ENCODE measurements around the gene BRCC3. TPM values are rescaled to one million over a fixed set of nuclear protein-coding genes. Genes with fewer than 3 reads are reported as not detected.

Gene BRCC3
- total RNA-seq, 8 experiments from 2014 or later, result 8.5 to 27.3 (median 18.0) TPM

DNA sequence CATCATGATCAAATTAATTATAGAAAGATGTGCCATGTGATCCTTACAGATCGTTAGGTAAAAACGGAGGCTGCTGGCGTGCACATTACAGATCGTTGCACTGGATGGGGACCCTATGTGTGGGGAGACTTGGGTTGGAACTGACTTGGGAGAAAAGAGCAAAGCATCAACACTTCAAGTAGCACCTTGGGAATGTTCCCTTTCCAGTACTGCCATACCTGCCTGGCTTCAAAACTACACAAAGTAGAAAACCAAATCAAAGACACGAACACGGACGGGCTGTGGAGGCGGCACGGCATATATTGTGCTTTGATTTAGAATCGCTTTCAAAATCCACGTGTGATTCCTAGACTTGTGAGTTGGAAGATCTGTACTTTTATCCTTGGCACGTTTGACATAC lies 1.3 kb upstream of the BRCC3 start:
- 0 to 21% (median 0%) methylated on average over 2 to 10 of the region's 12 CpGs; no CpG with 5 or more reads in 4 of the 10 experiments for WGBS, 10 experiments
- in situ Hi-C loops (cut with MboI; ENCODE audit: low pct_unique_long_range_greater_than_20kb in 2 of 9, low sequenced_read_pairs in 9 of 9, unreplicated experiment in 9 of 9), result no loop called here
- Histone ChIP-seq H3K4me3 (peak overlapping the region; percentile 51 to 85 (median 67)), H3K4me1 (replicated peaks in 1 of 2) (peaks cover 0 to 5% of the 10 kb centered on the region in 2 donors), H3K27ac (no peak overlapping the region)
- no peak for ATAC-seq (replicated peaks in 6 of 8)

DNA sequence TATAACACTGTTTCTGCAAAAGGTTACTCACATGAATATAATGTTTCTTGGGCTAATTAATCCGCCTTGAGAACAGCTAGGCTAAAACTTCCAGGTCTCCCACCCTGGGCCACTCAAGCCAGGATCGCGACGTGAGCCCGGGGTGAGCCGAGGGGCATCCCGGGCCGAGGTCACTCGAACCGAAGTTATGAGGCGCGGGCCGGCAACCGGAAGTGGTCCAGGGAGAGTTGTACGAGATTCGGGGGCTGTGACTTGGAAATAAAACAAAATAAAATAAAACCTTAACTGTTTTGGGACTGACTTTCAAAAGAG lies 689 bp upstream of the BRCC3 start:
- H3K4me3 ChIP-seq, result peak overlapping the region; percentile 51 to 85 (median 67)
- H3K4me1 ChIP-seq (replicated peaks in 1 of 2), result peaks cover 0 to 5% of the 10 kb centered on the region in 2 donors
- WGBS, 10 experiments, result 0 to 40% methylated on average over 1 to 5 of the region's 16 CpGs; no CpG with 5 or more reads in 8 of the 10 experiments
- peak; percentile 5 to 10 (median 7) for ATAC-seq (replicated peaks in 6 of 8)
- peak overlapping the region in 1 of 2 donors; percentile 63 for H3K27ac ChIP-seq
- in situ Hi-C loops (cut with MboI; ENCODE audit: low pct_unique_long_range_greater_than_20kb in 2 of 9, low sequenced_read_pairs in 9 of 9, unreplicated experiment in 9 of 9), result no loop called here

DNA sequence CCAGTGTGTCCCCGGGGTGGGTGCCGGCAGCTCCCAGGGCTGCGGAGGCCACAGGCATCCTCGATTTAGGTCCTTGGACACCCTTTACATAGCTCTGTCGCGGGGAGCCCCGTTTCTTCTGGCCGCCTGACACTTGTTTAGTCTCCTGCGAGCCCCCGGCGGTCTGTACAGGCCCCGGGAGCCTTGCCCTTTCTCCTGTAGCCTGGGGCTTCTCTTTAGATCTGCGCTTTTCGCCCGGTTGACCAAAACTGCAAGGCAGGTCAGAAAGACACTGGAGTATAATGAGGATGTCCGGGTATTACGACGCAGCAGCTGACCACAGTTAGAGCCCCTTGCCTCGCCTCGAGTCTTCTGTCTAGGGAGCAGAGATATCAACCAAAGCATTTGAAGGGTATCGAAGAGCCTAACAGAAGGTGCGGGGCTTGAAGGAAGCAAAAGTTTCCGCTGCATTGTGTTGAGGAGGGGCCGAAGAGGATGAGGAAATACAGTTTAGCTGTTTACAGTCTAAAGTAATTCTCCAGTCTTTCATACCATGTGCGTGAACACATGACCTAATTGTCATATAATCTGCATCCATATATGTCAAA lies 479 bp downstream of the BRCC3 start:
- Histone ChIP-seq H3K27ac (peak overlapping the region; percentile 68 to 89), H3K4me3 (peak overlapping the region; percentile 51 to 85 (median 67)), H3K4me1 (replicated peaks in 1 of 2) (peaks cover 0 to 5% of the 10 kb centered on the region in 2 donors)
- peak in 2 of 8 experiments; percentile 5 to 9 for ATAC-seq (replicated peaks in 6 of 8)
- 0 to 10% (median 0%) methylated on average over 1 to 7 of the region's 25 CpGs; no CpG with 5 or more reads in 5 of the 10 experiments for WGBS, 10 experiments
- in situ Hi-C loops (cut with MboI; ENCODE audit: low pct_unique_long_range_greater_than_20kb in 2 of 9, low sequenced_read_pairs in 9 of 9, unreplicated experiment in 9 of 9), result no loop called here

DNA sequence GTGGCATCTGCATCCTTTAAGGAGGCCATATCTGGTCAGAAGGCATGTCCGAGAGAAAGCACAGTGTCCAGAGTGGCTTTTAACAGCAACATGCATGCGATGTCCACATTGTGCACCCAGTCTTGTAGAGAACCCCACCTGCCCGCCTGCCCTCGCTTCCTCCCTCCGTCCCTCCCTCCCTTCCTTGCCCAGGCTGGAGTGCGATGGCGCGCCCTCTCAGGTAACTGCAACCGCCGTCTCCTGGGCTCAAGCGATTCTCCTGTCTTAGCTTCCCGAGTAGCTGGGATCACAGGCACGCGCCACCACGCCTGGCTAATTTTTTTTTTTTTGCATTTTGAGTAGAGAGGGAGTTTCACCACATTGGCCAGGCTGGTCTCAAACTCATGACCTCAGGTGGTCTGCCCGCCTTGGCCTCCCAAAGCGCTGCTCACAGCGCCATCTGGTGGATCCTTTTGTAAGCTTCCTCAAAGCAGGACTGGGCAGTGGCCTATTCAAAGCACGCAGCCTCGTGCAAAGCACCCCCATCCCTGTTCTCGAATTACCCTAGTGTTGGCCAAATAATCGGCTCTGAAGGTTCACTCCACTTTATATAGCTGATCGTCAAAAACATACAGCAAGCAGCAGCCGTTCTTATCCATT lies 15.0 kb downstream of the BRCC3 start:
- Histone ChIP-seq H3K4me1 (replicated peaks in 1 of 2) (no peaks in the 10 kb centered on the region), H3K4me3 (no peak overlapping the region), H3K27ac (no peak overlapping the region)
- WGBS, 10 experiments, result 64 to 100% methylated on average over 1 to 13 of the region's 24 CpGs; no CpG with 5 or more reads in 8 of the 10 experiments
- in situ Hi-C loops (cut with MboI; ENCODE audit: low pct_unique_long_range_greater_than_20kb in 2 of 9, low sequenced_read_pairs in 9 of 9, unreplicated experiment in 9 of 9), result no loop called here
- ATAC-seq (replicated peaks in 6 of 8), result peak in 2 of 8 experiments; percentile 43 to 45

DNA sequence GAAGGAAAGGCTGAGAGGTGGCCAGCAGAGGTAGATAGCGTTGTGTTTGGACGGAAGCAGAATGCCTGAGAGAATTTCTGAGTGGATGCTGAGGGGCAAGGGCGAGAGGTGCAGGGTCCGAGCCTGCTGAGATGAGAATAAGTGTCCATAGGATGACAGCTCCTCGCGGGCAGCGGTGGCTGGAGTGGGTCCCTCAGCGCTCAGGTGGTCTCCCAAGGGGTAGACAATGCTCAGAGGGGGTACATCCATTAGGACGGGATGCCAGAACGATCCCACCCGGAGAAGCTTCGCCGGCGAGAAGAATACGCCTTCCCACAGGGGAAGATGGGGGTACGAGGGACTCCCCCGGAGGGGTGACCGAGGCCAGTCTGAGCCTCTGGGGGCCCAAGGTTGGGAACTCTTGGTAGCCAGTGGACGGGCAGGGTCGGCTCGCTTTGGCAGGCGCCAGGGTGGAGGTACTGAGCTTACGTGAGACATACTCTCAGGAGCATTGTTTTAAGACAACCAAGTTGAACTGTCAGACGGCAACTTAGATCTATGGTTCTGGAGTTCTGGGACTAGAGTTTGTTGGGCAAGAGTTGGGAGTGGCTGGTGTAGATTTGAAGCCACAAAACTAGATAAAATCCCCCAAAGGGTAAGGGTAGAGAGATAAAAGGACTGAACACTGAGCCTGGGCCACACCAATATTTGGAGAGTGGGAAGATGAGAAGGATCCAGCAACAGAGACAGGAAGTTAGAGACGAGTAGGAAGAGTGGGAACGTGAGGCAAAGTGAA lies 15.8 kb downstream of the BRCC3 start:
- WGBS, 10 experiments, result 62 to 100% (median 95%) methylated on average over 1 to 11 of the region's 26 CpGs; no CpG with 5 or more reads in 5 of the 10 experiments
- no peak for ATAC-seq (replicated peaks in 6 of 8)
- H3K4me3 ChIP-seq, result no peak overlapping the region
- in situ Hi-C loops (cut with MboI; ENCODE audit: low pct_unique_long_range_greater_than_20kb in 2 of 9, low sequenced_read_pairs in 9 of 9, unreplicated experiment in 9 of 9), result no loop called here
- no peak overlapping the region for H3K27ac ChIP-seq
- no peaks in the 10 kb centered on the region for H3K4me1 ChIP-seq (replicated peaks in 1 of 2)

DNA sequence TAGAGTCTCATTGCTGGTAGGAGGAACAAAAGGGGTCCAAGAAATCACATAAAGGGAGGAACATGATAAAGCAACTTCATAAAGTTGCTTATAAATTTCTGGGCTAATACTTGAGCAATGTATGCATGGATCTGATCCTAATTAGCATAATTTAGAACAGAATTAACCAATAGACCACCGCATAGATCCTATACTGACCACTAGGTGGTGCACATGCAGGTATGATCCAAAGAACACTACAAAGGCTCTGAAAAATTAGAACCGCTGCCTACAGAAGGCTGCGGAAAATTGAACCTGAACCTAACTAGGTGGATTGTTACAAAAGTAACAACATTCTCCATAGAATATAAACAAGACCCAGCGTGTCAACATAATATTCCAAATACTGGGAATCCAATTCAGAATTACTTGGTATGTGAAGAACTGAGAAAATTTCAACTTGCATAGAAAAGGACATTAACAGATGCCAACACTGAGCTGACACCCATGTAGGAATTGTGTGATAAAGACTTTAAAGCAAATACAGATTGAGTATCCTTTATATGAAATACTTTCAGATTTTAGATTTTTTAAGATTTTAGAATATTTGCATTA lies 23.3 kb downstream of the BRCC3 start:
- Histone ChIP-seq H3K27ac (no peak overlapping the region), H3K4me3 (no peak overlapping the region), H3K4me1 (replicated peaks in 1 of 2) (no peaks in the 10 kb centered on the region)
- 0 to 100% (median 68%) methylated on average over 1 to 4 of the region's 4 CpGs; no CpG with 5 or more reads in 3 of the 10 experiments for WGBS, 10 experiments
- peak in 3 of 8 experiments; percentile 34 to 47 (median 41) for ATAC-seq (replicated peaks in 6 of 8)
- in situ Hi-C loops (cut with MboI; ENCODE audit: low pct_unique_long_range_greater_than_20kb in 2 of 9, low sequenced_read_pairs in 9 of 9, unreplicated experiment in 9 of 9), result no loop called here

DNA sequence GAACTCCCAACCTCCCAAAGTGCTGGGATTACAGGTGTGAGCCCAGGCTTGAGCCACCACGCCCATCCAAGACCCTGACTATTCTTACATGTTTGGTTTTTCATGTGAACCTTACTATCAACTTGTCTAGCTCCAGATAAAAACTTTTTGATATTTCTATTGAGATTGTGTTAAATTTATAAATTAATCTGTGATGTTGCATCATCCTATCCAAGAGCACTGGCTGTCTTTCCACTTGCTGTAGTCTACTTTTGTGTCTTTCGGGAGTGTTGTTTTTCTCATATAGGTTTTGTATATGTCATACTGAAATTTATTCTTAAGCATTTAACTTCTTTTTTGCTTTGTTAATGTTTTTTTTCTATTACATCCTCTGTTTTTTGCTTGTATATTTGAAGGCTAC lies 34.6 kb downstream of the BRCC3 start:
- WGBS, 10 experiments, result 58 to 100% (median 100%) methylated on average over 1 to 2 of the region's 2 CpGs; no CpG with 5 or more reads in 2 of the 10 experiments
- H3K27ac ChIP-seq, result no peak overlapping the region
- ATAC-seq (replicated peaks in 6 of 8), result no peak
- in situ Hi-C loops (cut with MboI; ENCODE audit: low pct_unique_long_range_greater_than_20kb in 2 of 9, low sequenced_read_pairs in 9 of 9, unreplicated experiment in 9 of 9), result no loop called here
- H3K4me3 ChIP-seq, result no peak overlapping the region
- no peaks in the 10 kb centered on the region for H3K4me1 ChIP-seq (replicated peaks in 1 of 2)

DNA sequence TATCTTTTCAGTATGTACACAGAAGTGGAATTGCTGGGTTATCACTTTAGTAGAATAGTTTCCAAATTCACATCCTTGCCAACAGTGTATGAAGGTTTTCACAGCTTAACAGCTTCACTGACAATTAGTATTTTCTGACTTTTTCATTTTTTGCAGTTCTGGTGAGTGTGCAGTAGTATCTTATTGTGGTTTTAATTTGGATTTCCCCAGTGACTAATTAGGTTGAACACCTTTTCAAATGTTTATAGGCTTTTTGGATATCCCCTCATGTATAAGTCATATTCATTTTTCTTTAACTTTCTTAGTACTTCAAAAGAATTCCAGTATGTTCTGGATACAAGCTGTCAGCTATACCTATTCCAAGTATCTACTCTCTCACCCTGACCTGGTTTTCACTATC lies 37.1 kb downstream of the BRCC3 start:
- in situ Hi-C loops (cut with MboI; ENCODE audit: low pct_unique_long_range_greater_than_20kb in 2 of 9, low sequenced_read_pairs in 9 of 9, unreplicated experiment in 9 of 9), result no loop called here
- no peaks in the 10 kb centered on the region for H3K4me1 ChIP-seq (replicated peaks in 1 of 2)
- no peak for ATAC-seq (replicated peaks in 6 of 8)
- H3K4me3 ChIP-seq, result no peak overlapping the region
- H3K27ac ChIP-seq, result no peak overlapping the region

DNA sequence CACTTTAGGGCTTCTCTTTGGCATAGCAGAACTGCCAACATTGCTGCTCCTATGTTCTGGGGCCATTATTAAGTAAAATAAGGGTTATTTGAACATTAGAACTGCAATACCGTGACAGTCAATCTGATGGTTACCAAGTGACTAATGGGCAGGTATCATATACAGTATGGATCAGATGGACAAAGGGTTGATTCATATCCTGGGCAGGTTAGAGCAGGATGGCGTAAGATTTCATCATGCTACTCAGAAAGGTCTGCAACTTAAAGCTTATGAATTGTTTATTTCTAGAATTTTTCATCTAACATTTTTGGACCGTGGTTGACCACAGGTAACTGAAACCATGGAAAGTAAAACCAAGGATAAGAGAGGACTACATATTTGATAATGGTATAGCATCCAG lies 40.9 kb downstream of the BRCC3 start:
- no peak overlapping the region for H3K4me3 ChIP-seq
- in situ Hi-C loops (cut with MboI; ENCODE audit: low pct_unique_long_range_greater_than_20kb in 2 of 9, low sequenced_read_pairs in 9 of 9, unreplicated experiment in 9 of 9), result no loop called here
- no peaks in the 10 kb centered on the region for H3K4me1 ChIP-seq (replicated peaks in 1 of 2)
- ATAC-seq (replicated peaks in 6 of 8), result no peak
- H3K27ac ChIP-seq, result no peak overlapping the region
- 44 to 100% (median 85%) methylated on average over 1 to 3 of the region's 3 CpGs; no CpG with 5 or more reads in 3 of the 10 experiments for WGBS, 10 experiments

DNA sequence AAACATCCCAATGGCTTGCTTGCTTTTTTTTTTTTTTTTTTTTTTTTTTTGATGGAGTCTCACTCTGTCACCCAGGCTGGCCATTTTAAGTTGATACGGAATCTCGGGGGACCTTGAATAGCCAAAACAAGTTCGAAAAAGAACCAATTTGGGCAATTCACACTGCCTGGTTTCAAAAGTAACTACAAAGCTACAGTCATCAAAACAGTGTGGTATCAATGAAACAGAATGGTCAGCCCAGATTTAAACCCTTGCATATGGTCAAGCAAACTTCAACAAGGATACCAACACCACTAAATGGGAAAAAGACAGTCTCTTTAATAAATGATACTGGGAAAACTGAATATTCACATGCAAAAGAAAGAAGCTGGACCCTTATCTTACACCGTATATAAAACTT lies 41.8 kb downstream of the BRCC3 start:
- Histone ChIP-seq H3K4me1 (replicated peaks in 1 of 2) (no peaks in the 10 kb centered on the region), H3K27ac (no peak overlapping the region), H3K4me3 (no peak overlapping the region)
- no peak for ATAC-seq (replicated peaks in 6 of 8)
- in situ Hi-C loops (cut with MboI; ENCODE audit: low pct_unique_long_range_greater_than_20kb in 2 of 9, low sequenced_read_pairs in 9 of 9, unreplicated experiment in 9 of 9), result no loop called here
- 30 to 100% (median 95%) methylated on average over 2 to 4 of the region's 4 CpGs; no CpG with 5 or more reads in 3 of the 10 experiments for WGBS, 10 experiments

DNA sequence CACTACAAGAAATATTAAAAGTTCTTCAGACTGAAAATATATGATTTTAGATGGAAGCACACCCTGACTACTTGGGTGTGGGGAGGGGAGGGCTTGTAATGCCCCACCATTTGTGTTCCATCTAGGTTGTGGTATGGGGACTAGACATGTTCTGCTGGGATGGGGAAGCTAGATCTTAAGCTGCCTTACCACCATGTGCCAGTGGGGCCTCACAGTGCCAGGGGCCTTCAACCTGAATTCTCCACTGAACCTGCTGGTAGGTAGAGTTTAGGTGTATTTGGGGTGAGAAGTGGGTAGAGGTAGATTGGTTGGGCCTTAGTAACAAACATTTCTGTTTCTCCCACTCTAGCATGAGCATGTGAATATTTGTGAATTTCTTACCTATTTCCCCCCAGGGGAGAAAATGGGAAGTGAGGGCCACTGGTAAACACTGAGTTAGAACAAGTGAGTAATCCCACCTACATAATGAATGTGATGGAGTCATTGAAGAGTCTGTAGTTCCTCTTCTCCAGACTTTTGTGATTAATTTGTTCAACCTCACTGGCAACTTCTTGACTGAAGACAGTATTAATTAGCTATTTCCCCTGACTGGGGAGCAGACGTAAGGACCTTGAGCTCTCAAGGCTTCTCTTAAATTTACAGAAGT lies 44.0 kb downstream of the BRCC3 start:
- Histone ChIP-seq H3K4me1 (replicated peaks in 1 of 2) (no peaks in the 10 kb centered on the region), H3K27ac (no peak overlapping the region), H3K4me3 (no peak overlapping the region)
- no peak for ATAC-seq (replicated peaks in 6 of 8)
- WGBS, 10 experiments, result 29 to 83% (median 80%) methylated on average over 1 of the region's 1 CpG; no CpG with 5 or more reads in 7 of the 10 experiments
- in situ Hi-C loops (cut with MboI; ENCODE audit: low pct_unique_long_range_greater_than_20kb in 2 of 9, low sequenced_read_pairs in 9 of 9, unreplicated experiment in 9 of 9), result no loop called here

DNA sequence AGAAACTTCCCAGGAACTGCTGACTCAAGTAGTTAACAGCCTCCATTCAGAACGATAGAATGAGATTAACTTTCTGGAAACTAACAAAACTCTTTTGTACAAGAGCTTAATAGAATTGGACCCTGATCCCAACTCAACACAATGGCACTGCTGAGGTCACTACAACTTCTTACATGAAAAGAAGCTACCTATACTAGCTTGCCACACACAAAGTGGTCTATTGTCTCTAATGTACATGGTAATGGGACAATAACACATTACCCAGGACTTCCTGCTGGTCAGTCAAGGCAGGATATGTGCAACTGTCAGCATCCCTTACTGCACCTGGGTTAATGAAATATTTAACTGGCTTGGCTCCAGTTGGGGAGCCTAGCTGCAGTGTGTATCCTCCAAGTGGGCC lies 56.2 kb downstream of the BRCC3 start:
- no peak for ATAC-seq (replicated peaks in 6 of 8)
- H3K4me1 ChIP-seq (replicated peaks in 1 of 2), result no peaks in the 10 kb centered on the region
- H3K27ac ChIP-seq, result no peak overlapping the region
- 17% methylated on average over 1 of the region's 1 CpG; no CpG with 5 or more reads in 9 of the 10 experiments for WGBS, 10 experiments
- in situ Hi-C loops (cut with MboI; ENCODE audit: low pct_unique_long_range_greater_than_20kb in 2 of 9, low sequenced_read_pairs in 9 of 9, unreplicated experiment in 9 of 9), result no loop called here
- H3K4me3 ChIP-seq, result no peak overlapping the region

DNA sequence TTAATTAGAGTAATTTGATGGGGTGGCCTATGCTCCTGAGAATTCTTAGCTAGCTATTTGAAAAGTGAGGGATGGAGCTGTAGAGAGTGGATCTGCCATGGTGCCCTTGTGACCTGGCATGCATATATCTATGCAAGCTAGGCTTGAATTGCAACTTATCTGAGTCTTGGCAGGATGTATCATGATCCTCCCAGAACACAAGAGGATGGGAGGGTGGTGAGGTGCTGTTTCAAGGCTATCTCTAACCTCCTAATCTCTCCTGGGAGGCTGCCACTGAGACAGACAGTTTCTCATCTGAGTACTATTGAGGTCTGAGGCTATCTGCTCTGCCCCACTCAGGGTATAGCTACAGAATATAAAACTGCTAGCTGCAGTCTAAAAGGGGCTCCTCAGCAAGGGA lies 56.6 kb downstream of the BRCC3 start:
- ATAC-seq (replicated peaks in 6 of 8), result no peak
- Histone ChIP-seq H3K27ac (no peak overlapping the region), H3K4me3 (no peak overlapping the region), H3K4me1 (replicated peaks in 1 of 2) (no peaks in the 10 kb centered on the region)
- in situ Hi-C loops (cut with MboI; ENCODE audit: low pct_unique_long_range_greater_than_20kb in 2 of 9, low sequenced_read_pairs in 9 of 9, unreplicated experiment in 9 of 9), result no loop called here
